GM12874 (cell line): ENCODE measurements around the gene NSUN7.

Source experiments
- CTCF ChIP-seq: IDR thresholded peaks from 2 replicates; pipeline ENCODE4 v1.5.1; 2011; ENCODE audit warnings: low read depth, mild to moderate bottlenecking, control low read depth, low read length, moderate library complexity; ENCODE audit not compliant: insufficient read depth

NSUN7 gene, protein sequence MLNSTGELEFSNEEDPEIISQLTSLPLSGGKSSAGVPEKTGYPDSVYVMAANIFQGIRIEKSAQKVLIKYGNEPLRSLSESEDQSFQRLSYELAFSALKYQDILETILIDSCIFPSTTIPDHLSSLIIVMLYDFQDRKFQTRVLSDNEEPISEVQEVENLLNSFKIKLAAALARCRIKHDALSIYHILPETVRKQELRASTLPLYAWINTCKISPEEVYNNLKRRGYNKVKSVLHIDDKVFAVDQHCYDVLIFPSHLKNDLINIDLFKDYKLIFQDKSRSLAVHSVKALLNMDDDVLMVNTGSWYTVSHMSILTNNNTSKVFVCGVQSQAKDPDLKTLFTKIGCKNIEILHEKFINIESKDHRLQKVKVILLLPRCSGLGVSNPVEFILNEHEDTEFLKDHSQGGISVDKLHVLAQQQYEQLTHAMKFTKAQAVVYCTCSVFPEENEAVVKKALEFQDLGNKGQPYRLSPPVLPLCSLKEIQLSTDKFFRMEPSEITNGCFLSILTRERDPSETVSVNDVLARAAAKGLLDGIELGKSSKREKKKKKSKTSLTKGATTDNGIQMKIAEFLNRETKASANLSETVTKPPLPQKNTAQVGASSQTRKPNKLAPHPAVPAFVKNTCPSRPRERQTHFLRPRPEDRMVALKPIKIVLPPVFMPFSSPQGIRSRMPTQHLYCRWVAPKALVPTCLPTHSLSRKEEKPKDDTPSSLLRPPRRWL

GRCh38 chr4:40749717-40750460 lies at the start of gene NSUN7:
TSS of gene NSUN7 (plus strand) at chr4:40749955. CDS start at chr4:40750694, 739 bp downstream.
- TF ChIP-seq CTCF, result no peak

GRCh38 chr4:40702137-40702799 lies 47.5 kb upstream of the NSUN7 start:
- TF ChIP-seq CTCF, result no peak

DNA sequence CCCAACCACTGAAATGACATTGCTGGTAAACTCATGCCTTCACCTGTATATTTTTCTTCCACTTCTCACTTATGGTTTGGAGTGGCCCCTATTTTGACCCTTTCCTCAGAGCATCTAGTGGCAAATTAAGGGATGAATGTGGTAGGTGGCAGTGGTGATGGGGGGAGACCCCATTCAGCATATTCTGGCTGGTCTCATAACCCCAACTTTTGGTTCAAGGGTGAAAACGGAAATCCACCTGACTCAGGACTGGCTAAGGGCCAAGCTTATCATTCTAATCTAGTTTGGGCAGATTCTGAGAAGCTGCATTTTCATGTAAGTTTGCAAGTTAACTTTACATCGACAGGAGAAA lies 47.0 kb upstream of the NSUN7 start:
- no peak for TF ChIP-seq CTCF

GRCh38 chr4:40704073-40704472 lies 45.7 kb upstream of the NSUN7 start:
- TF ChIP-seq CTCF, result no peak

- TF ChIP-seq CTCF, result no peak
These were observed 39.1 kb upstream of the NSUN7 start for GRCh38 chr4:40710484-40711254.

DNA sequence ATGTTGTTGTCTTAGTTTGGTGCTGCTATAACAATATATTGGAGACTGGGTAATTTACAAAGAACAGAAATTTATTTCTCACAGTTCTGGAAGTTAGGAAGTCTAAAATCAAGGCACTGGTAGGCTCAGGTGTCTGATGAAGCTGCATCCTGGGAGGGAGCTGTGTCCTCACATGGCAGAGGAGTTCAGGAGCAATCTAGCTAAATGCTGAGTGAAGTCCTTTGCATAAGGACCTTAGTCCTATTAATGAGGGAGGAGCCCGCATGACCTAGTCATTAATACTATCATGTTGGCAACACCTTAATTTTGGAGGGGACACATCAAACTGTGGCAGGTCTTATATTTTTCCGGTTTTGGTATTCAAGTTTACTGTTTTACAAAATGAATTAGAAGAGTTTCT lies 36.0 kb upstream of the NSUN7 start:
- no peak for TF ChIP-seq CTCF
